Measurements from ENCODE around the gene ARHGAP22. TPM values are rescaled to one million over a fixed set of nuclear protein-coding genes. Genes with fewer than 3 reads are reported as not detected.

Gene ARHGAP22
- total RNA-seq, 1 experiment from 2014 or later: 0.24 TPM

- DNase-seq (ENCODE audit: low read depth, low spot score): no peak
- in situ Hi-C loops (cut with HindIII; ENCODE audit: low pct_unique_long_range_greater_than_20kb, low sequenced_read_pairs): no loop called here
These were observed 185.2 kb downstream of the ARHGAP22 start for GRCh38 chr10:48419714-48420113.

- in situ Hi-C loops (cut with HindIII; ENCODE audit: low pct_unique_long_range_greater_than_20kb, low sequenced_read_pairs): no loop called here
- DNase-seq (ENCODE audit: low read depth, low spot score): no peak
These were observed 186.6 kb downstream of the ARHGAP22 start for GRCh38 chr10:48418189-48418788.

GRCh38 chr10:48417374-48417773 is 187.5 kb downstream of the ARHGAP22 start:
- no peak for DNase-seq (ENCODE audit: low read depth, low spot score)
- in situ Hi-C loops (cut with HindIII; ENCODE audit: low pct_unique_long_range_greater_than_20kb, low sequenced_read_pairs): no loop called here

GRCh38 chr10:48416584-48417232 is 188.2 kb downstream of the ARHGAP22 start:
- DNase-seq (ENCODE audit: low read depth, low spot score): no peak
- in situ Hi-C loops (cut with HindIII; ENCODE audit: low pct_unique_long_range_greater_than_20kb, low sequenced_read_pairs): no loop called here

GRCh38 chr10:48414778-48415177 is 190.1 kb downstream of the ARHGAP22 start:
- no peak for DNase-seq (ENCODE audit: low read depth, low spot score)
- in situ Hi-C loops (cut with HindIII; ENCODE audit: low pct_unique_long_range_greater_than_20kb, low sequenced_read_pairs): no loop called here

- no peak for DNase-seq (ENCODE audit: low read depth, low spot score)
- in situ Hi-C loops (cut with HindIII; ENCODE audit: low pct_unique_long_range_greater_than_20kb, low sequenced_read_pairs): no loop called here
These were observed 190.7 kb downstream of the ARHGAP22 start for GRCh38 chr10:48414160-48414559.

- in situ Hi-C loops (cut with HindIII; ENCODE audit: low pct_unique_long_range_greater_than_20kb, low sequenced_read_pairs): no loop called here
- no peak for DNase-seq (ENCODE audit: low read depth, low spot score)
These were observed 191.9 kb downstream of the ARHGAP22 start for GRCh38 chr10:48412933-48413332.

GRCh38 chr10:48412081-48412480 is 192.8 kb downstream of the ARHGAP22 start:
- no peak for DNase-seq (ENCODE audit: low read depth, low spot score)
- in situ Hi-C loops (cut with HindIII; ENCODE audit: low pct_unique_long_range_greater_than_20kb, low sequenced_read_pairs): no loop called here

GRCh38 chr10:48411510-48411909 is 193.4 kb downstream of the ARHGAP22 start:
- in situ Hi-C loops (cut with HindIII; ENCODE audit: low pct_unique_long_range_greater_than_20kb, low sequenced_read_pairs): no loop called here
- no peak for DNase-seq (ENCODE audit: low read depth, low spot score)

- DNase-seq (ENCODE audit: low read depth, low spot score): no peak
- in situ Hi-C loops (cut with HindIII; ENCODE audit: low pct_unique_long_range_greater_than_20kb, low sequenced_read_pairs): no loop called here
These were observed 194.4 kb downstream of the ARHGAP22 start for GRCh38 chr10:48410503-48410902.

GRCh38 chr10:48406658-48407057 is 198.2 kb downstream of the ARHGAP22 start:
- DNase-seq (ENCODE audit: low read depth, low spot score): no peak
- in situ Hi-C loops (cut with HindIII; ENCODE audit: low pct_unique_long_range_greater_than_20kb, low sequenced_read_pairs): no loop called here

GRCh38 chr10:48406204-48406603 is 198.7 kb downstream of the ARHGAP22 start:
- DNase-seq (ENCODE audit: low read depth, low spot score): no peak
- in situ Hi-C loops (cut with HindIII; ENCODE audit: low pct_unique_long_range_greater_than_20kb, low sequenced_read_pairs): no loop called here

- DNase-seq (ENCODE audit: low read depth, low spot score): no peak
- in situ Hi-C loops (cut with HindIII; ENCODE audit: low pct_unique_long_range_greater_than_20kb, low sequenced_read_pairs): no loop called here
These were observed 200.2 kb downstream of the ARHGAP22 start for GRCh38 chr10:48404646-48405045.

GRCh38 chr10:48400850-48401220 is 204.0 kb downstream of the ARHGAP22 start:
- DNase-seq (ENCODE audit: low read depth, low spot score): no peak
- in situ Hi-C loops (cut with HindIII; ENCODE audit: low pct_unique_long_range_greater_than_20kb, low sequenced_read_pairs): no loop called here

GRCh38 chr10:48400129-48400849 is 204.6 kb downstream of the ARHGAP22 start:
- DNase-seq (ENCODE audit: low read depth, low spot score): no peak
- in situ Hi-C loops (cut with HindIII; ENCODE audit: low pct_unique_long_range_greater_than_20kb, low sequenced_read_pairs): no loop called here

GRCh38 chr10:48399551-48399950 is 205.3 kb downstream of the ARHGAP22 start:
- in situ Hi-C loops (cut with HindIII; ENCODE audit: low pct_unique_long_range_greater_than_20kb, low sequenced_read_pairs): no loop called here
- DNase-seq (ENCODE audit: low read depth, low spot score): no peak

GRCh38 chr10:48399056-48399541 is 205.8 kb downstream of the ARHGAP22 start:
- no peak for DNase-seq (ENCODE audit: low read depth, low spot score)
- in situ Hi-C loops (cut with HindIII; ENCODE audit: low pct_unique_long_range_greater_than_20kb, low sequenced_read_pairs): no loop called here

- in situ Hi-C loops (cut with HindIII; ENCODE audit: low pct_unique_long_range_greater_than_20kb, low sequenced_read_pairs): no loop called here
- DNase-seq (ENCODE audit: low read depth, low spot score): no peak
These were observed 206.6 kb downstream of the ARHGAP22 start for GRCh38 chr10:48398261-48398660.
